ENCODE data around the gene APOL1. TPM values are rescaled to one million over a fixed set of nuclear protein-coding genes. Genes with fewer than 3 reads are reported as not detected.
"Not testable (repeated sequence)": the region's sequence is repeated elsewhere in the genome, so short reads cannot be mapped to it uniquely, and the experiment has no call there.

APOL1 gene
- total and polyA plus RNA-seq, 7 experiments from 2014 or later: 6.2 to 91.1 (median 17.8) TPM

- peak overlapping the region in 1 of 9 donors; percentile 17 for H3K27ac Mint-ChIP-seq
- intact Hi-C loops (cut with micrococcal nuclease): no loop called here
- H3K4me3 Mint-ChIP-seq: no peak overlapping the region
- Histone ChIP-seq H3K4me3 (ENCODE audit: low read length) (no peak overlapping the region), H3K27ac (ENCODE audit: low read depth, low read length) (no peak overlapping the region), H3K36me3 (ENCODE audit: control insufficient read depth in 2 of 3, insufficient read depth in 3 of 3, low read length in 3 of 3) (peaks cover 19 to 66% (median 25%) of the 10 kb centered on the region in 3 experiments), H3K9me3 (ENCODE audit: control insufficient read depth in 2 of 3, low read length in 3 of 3) (no peaks in the 10 kb centered on the region), H3K27me3 (ENCODE audit: control insufficient read depth in 2 of 2, insufficient read depth in 2 of 2, low read length in 2 of 2) (no peaks in the 10 kb centered on the region), H3K4me1 (ENCODE audit: control insufficient read depth in 2 of 2, insufficient read depth in 2 of 2, low read length in 2 of 2) (no peaks in the 10 kb centered on the region)
- H3K36me3 Mint-ChIP-seq: peaks cover 13 to 65% (median 23%) of the 10 kb centered on the region in 5 donors
- ATAC-seq (no peak), DNase-seq (no peak)
- no peaks in the 10 kb centered on the region for H3K27me3 Mint-ChIP-seq
- POLR2A ChIA-PET: no interaction called here
- H3K4me1 Mint-ChIP-seq: peaks cover 0 to 20% (median 2%) of the 10 kb centered on the region in 7 donors
- H3K9me3 Mint-ChIP-seq: no peaks in the 10 kb centered on the region
- CTCF ChIA-PET: no interaction called here
Observed at GRCh38 chr22:36228944-36229343, 24.0 kb upstream of the APOL1 start.

GRCh38 chr22:36229649-36230048 is 23.3 kb upstream of the APOL1 start:
- Mint-ChIP-seq H3K4me1 (peaks cover 4 to 27% (median 8%) of the 10 kb centered on the region in 7 donors), H3K36me3 (peaks cover 17 to 70% (median 27%) of the 10 kb centered on the region in 5 donors), H3K27ac (peak overlapping the region in 1 of 9 donors; percentile 32)
- POLR2A ChIA-PET; H3K27me3 Mint-ChIP-seq; H3K27ac ChIP-seq (ENCODE audit: low read depth, low read length); H3K4me1 ChIP-seq (ENCODE audit: control insufficient read depth in 2 of 2, insufficient read depth in 2 of 2, low read length in 2 of 2); H3K4me3 ChIP-seq (ENCODE audit: low read length); H3K4me3 Mint-ChIP-seq; H3K9me3 ChIP-seq (ENCODE audit: control insufficient read depth in 2 of 3, low read length in 3 of 3); H3K9me3 Mint-ChIP-seq; ATAC-seq; CTCF ChIA-PET; DNase-seq; intact Hi-C loops (cut with micrococcal nuclease); H3K27me3 ChIP-seq (ENCODE audit: control insufficient read depth in 2 of 2, insufficient read depth in 2 of 2, low read length in 2 of 2): not testable (repeated sequence)
- H3K36me3 ChIP-seq (ENCODE audit: control insufficient read depth in 2 of 3, insufficient read depth in 3 of 3, low read length in 3 of 3): peaks cover 19 to 70% (median 25%) of the 10 kb centered on the region in 3 experiments

- H3K9me3 Mint-ChIP-seq; H3K4me3 Mint-ChIP-seq; H3K27ac ChIP-seq (ENCODE audit: low read depth, low read length); H3K27me3 Mint-ChIP-seq; ATAC-seq; CTCF ChIA-PET; DNase-seq; POLR2A ChIA-PET; H3K4me3 ChIP-seq (ENCODE audit: low read length); H3K9me3 ChIP-seq (ENCODE audit: control insufficient read depth in 2 of 3, low read length in 3 of 3); H3K27me3 ChIP-seq (ENCODE audit: control insufficient read depth in 2 of 2, insufficient read depth in 2 of 2, low read length in 2 of 2); intact Hi-C loops (cut with micrococcal nuclease): not testable (repeated sequence)
- H3K4me1 Mint-ChIP-seq: peaks cover 16 to 39% (median 22%) of the 10 kb centered on the region in 7 donors
- H3K4me1 ChIP-seq (ENCODE audit: control insufficient read depth in 2 of 2, insufficient read depth in 2 of 2, low read length in 2 of 2): peaks cover 0 to 12% of the 10 kb centered on the region in 2 donors
- H3K27ac Mint-ChIP-seq: peak overlapping the region in 2 of 9 donors; percentile 5 to 28
- peaks cover 19 to 80% (median 25%) of the 10 kb centered on the region in 3 experiments for H3K36me3 ChIP-seq (ENCODE audit: control insufficient read depth in 2 of 3, insufficient read depth in 3 of 3, low read length in 3 of 3)
- peaks cover 29 to 84% (median 41%) of the 10 kb centered on the region in 5 donors for H3K36me3 Mint-ChIP-seq
Observed at GRCh38 chr22:36231051-36231450, 21.9 kb upstream of the APOL1 start.

GRCh38 chr22:36232715-36233401 is 20.1 kb upstream of the APOL1 start:
- H3K9me3 Mint-ChIP-seq: peaks cover 0 to 6% (median 2%) of the 10 kb centered on the region in 11 donors
- ChIA-PET CTCF (no interaction called here), POLR2A (no interaction called here)
- ATAC-seq (peak; percentile 24), DNase-seq (no peak)
- Histone ChIP-seq H3K27me3 (ENCODE audit: control insufficient read depth in 2 of 2, insufficient read depth in 2 of 2, low read length in 2 of 2) (no peaks in the 10 kb centered on the region), H3K4me1 (ENCODE audit: control insufficient read depth in 2 of 2, insufficient read depth in 2 of 2, low read length in 2 of 2) (peaks cover 14 to 26% of the 10 kb centered on the region in 2 donors), H3K4me3 (ENCODE audit: low read length) (no peak overlapping the region), H3K9me3 (ENCODE audit: control insufficient read depth in 2 of 3, low read length in 3 of 3) (no peaks in the 10 kb centered on the region), H3K36me3 (ENCODE audit: control insufficient read depth in 2 of 3, insufficient read depth in 3 of 3, low read length in 3 of 3) (peaks cover 19 to 85% (median 25%) of the 10 kb centered on the region in 3 experiments), H3K27ac (ENCODE audit: low read depth, low read length) (no peak overlapping the region)
- peaks cover 32 to 77% (median 49%) of the 10 kb centered on the region in 5 donors for H3K36me3 Mint-ChIP-seq
- peaks cover 31 to 49% (median 40%) of the 10 kb centered on the region in 7 donors for H3K4me1 Mint-ChIP-seq
- no peaks in the 10 kb centered on the region for H3K27me3 Mint-ChIP-seq
- H3K27ac Mint-ChIP-seq: peak overlapping the region in 2 of 9 donors; percentile 49 to 69
- intact Hi-C loops (cut with micrococcal nuclease): no loop called here
- no peak overlapping the region for H3K4me3 Mint-ChIP-seq

GRCh38 chr22:36233796-36234195 is 19.1 kb upstream of the APOL1 start:
- Histone ChIP-seq H3K27me3 (ENCODE audit: control insufficient read depth in 2 of 2, insufficient read depth in 2 of 2, low read length in 2 of 2) (no peaks in the 10 kb centered on the region), H3K4me3 (ENCODE audit: low read length) (no peak overlapping the region), H3K27ac (ENCODE audit: low read depth, low read length) (no peak overlapping the region), H3K9me3 (ENCODE audit: control insufficient read depth in 2 of 3, low read length in 3 of 3) (no peaks in the 10 kb centered on the region), H3K4me1 (ENCODE audit: control insufficient read depth in 2 of 2, insufficient read depth in 2 of 2, low read length in 2 of 2) (peaks cover 18 to 26% of the 10 kb centered on the region in 2 donors), H3K36me3 (ENCODE audit: control insufficient read depth in 2 of 3, insufficient read depth in 3 of 3, low read length in 3 of 3) (peaks cover 19 to 78% (median 25%) of the 10 kb centered on the region in 3 experiments)
- Mint-ChIP-seq H3K4me1 (peaks cover 38 to 54% (median 46%) of the 10 kb centered on the region in 7 donors), H3K9me3 (peaks cover 0 to 6% (median 2%) of the 10 kb centered on the region in 11 donors), H3K27me3 (no peaks in the 10 kb centered on the region), H3K4me3 (no peak overlapping the region), H3K27ac (peak overlapping the region in 2 of 9 donors; percentile 1 to 69), H3K36me3 (peaks cover 27 to 73% (median 49%) of the 10 kb centered on the region in 5 donors)
- intact Hi-C loops (cut with micrococcal nuclease): no loop called here
- ChIA-PET POLR2A (no interaction called here), CTCF (no interaction called here)
- DNase-seq (no peak), ATAC-seq (no peak)

- Histone ChIP-seq H3K4me1 (ENCODE audit: control insufficient read depth in 2 of 2, insufficient read depth in 2 of 2, low read length in 2 of 2) (peaks cover 18 to 26% of the 10 kb centered on the region in 2 donors), H3K4me3 (ENCODE audit: low read length) (no peak overlapping the region), H3K27ac (ENCODE audit: low read depth, low read length) (no peak overlapping the region), H3K27me3 (ENCODE audit: control insufficient read depth in 2 of 2, insufficient read depth in 2 of 2, low read length in 2 of 2) (no peaks in the 10 kb centered on the region), H3K36me3 (ENCODE audit: control insufficient read depth in 2 of 3, insufficient read depth in 3 of 3, low read length in 3 of 3) (peaks cover 19 to 73% (median 25%) of the 10 kb centered on the region in 3 experiments), H3K9me3 (ENCODE audit: control insufficient read depth in 2 of 3, low read length in 3 of 3) (no peaks in the 10 kb centered on the region)
- CTCF ChIA-PET: no interaction called here
- no peak for ATAC-seq
- peak overlapping the region in 2 of 10 donors; percentile 93 to 94 for H3K4me3 Mint-ChIP-seq
- POLR2A ChIA-PET: no interaction called here
- intact Hi-C loops (cut with micrococcal nuclease): no loop called here
- H3K27me3 Mint-ChIP-seq: no peaks in the 10 kb centered on the region
- peaks cover 41 to 57% (median 49%) of the 10 kb centered on the region in 7 donors for H3K4me1 Mint-ChIP-seq
- peaks cover 26 to 74% (median 49%) of the 10 kb centered on the region in 5 donors for H3K36me3 Mint-ChIP-seq
- peak overlapping the region in 1 of 9 donors; percentile 69 for H3K27ac Mint-ChIP-seq
- peaks cover 0 to 6% (median 2%) of the 10 kb centered on the region in 11 donors for H3K9me3 Mint-ChIP-seq
- no peak for DNase-seq
Observed at GRCh38 chr22:36234213-36234612, 18.7 kb upstream of the APOL1 start.

Data from naive thymus-derived CD4-positive, alpha-beta T cell (primary cell).